Measurements from ENCODE around the gene USH2A. TPM values are rescaled to one million over a fixed set of nuclear protein-coding genes. Genes with fewer than 3 reads are reported as not detected.

Gene USH2A
- total RNA-seq, 1 experiment from 2014 or later: not detected

DNA sequence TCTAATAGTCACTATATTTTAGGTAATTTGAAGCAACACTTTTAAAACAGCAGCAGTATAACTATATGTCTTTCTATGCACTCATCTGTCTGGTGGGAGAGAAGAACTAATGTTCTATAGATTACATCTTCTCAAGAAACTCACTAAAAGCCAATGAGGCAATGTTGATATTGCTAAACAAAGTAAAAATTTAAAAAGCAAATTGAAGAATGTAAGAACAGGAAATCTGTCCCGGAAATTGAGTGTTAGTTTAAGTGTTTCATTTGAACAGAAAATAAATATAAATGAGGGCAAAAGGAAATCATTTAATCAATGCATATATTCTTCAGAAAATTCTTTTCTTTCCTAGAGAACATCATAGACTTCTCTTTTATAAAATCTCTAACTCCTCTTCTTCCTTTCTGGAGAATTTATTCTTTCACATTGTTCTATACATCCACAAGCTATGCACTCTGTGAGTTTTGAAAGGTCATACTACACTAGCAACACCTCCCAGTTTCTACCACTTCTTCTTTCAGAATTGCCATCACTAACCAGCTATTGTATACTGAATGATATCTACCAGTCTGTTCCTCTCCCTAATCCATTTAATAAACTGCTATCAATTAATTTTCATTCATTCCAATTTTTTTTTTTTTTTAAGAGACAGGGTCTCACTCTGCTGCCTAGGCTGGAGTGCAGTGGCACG lies 153.0 kb downstream of the USH2A start (continued):
- TF ChIP-seq POLR2AphosphoS5 (IDR thresholded peaks at IDR 0.05; ENCODE audit: low read depth, low read length): no peak
- TF ChIP-seq POLR2A (IDR thresholded peaks at IDR 0.05; ENCODE audit: borderline replicate concordance, extremely low read depth, insufficient read depth, insufficient read length): no peak
- TF ChIP-seq, protein P1, sequence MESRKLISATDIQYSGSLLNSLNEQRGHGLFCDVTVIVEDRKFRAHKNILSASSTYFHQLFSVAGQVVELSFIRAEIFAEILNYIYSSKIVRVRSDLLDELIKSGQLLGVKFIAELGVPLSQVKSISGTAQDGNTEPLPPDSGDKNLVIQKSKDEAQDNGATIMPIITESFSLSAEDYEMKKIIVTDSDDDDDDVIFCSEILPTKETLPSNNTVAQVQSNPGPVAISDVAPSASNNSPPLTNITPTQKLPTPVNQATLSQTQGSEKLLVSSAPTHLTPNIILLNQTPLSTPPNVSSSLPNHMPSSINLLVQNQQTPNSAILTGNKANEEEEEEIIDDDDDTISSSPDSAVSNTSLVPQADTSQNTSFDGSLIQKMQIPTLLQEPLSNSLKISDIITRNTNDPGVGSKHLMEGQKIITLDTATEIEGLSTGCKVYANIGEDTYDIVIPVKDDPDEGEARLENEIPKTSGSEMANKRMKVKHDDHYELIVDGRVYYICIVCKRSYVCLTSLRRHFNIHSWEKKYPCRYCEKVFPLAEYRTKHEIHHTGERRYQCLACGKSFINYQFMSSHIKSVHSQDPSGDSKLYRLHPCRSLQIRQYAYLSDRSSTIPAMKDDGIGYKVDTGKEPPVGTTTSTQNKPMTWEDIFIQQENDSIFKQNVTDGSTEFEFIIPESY (IDR thresholded peaks at IDR 0.05; ENCODE audit: extremely low read depth, insufficient replicate concordance, low read length): no peak
- TF ChIP-seq EGR1 (IDR thresholded peaks at IDR 0.05; ENCODE audit: low read depth): no peak
- no peak for TF ChIP-seq ELF1 (IDR thresholded peaks at IDR 0.05; ENCODE audit: borderline replicate concordance, low read depth)
- no peak for TF ChIP-seq TCF7L2 (IDR thresholded peaks at IDR 0.05; ENCODE audit: borderline replicate concordance, extremely low read depth, insufficient read depth, insufficient read length)
- TF ChIP-seq ZNF274 (IDR thresholded peaks at IDR 0.05; ENCODE audit: low read depth, low read length): no peak
- TF ChIP-seq SIN3A (IDR thresholded peaks at IDR 0.05; ENCODE audit: low read depth): no peak
- no peak for TF ChIP-seq FOSL1 (IDR thresholded peaks at IDR 0.05; ENCODE audit: low read depth)
- TF ChIP-seq ZFX (IDR thresholded peaks at IDR 0.05): no peak

DNA sequence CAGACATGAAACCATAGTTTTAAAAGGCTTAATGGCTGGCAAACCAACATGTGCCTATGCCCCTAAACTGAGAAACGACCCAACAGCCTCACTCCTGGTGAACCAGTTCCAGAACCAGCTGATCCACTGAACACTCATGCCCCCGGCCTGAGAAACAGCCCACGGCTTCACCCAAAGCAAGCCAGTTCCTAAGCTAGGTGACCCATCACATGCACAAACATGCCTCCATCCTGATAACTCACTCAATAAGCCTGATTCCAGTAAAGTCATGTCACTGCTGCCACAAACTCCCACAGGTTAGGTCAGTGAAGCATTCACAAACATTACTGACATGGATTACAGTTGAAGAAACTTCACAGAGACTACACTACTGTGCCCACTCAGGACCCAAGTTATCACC lies 161.6 kb downstream of the USH2A start:
- Histone ChIP-seq H3K4me3 (replicated peaks in 1 of 2; ENCODE audit: low read depth in 1 of 2, low read length in 2 of 2) (no peak overlapping the region), H3K9me2 (ENCODE audit: insufficient read depth) (no peaks in the 10 kb centered on the region), H3K79me2 (ENCODE audit: insufficient read depth, low read length) (no peaks in the 10 kb centered on the region), H3K27ac (ENCODE audit: low read depth, low read length) (no peak overlapping the region), H3K9ac (ENCODE audit: low read length) (no peak overlapping the region), H2AFZ (ENCODE audit: low read depth, low read length, poor library complexity, severe bottlenecking) (no peak overlapping the region), H3K27me3 (ENCODE audit: insufficient read depth, low read length) (no peaks in the 10 kb centered on the region), H3K9me3 (ENCODE audit: control insufficient read depth in 1 of 2, insufficient read depth in 1 of 2, low read depth in 1 of 2, low read length in 2 of 2) (peaks cover 0 to 4% of the 10 kb centered on the region in 2 experiments; a peak in 1 of 4 replicates), H4K20me1 (ENCODE audit: insufficient read depth) (no peaks in the 10 kb centered on the region), H3K36me3 (ENCODE audit: control insufficient read depth in 1 of 2, insufficient read depth in 2 of 2, low read length in 2 of 2) (no peaks in the 10 kb centered on the region), H3K4me2 (ENCODE audit: low read length) (no peak overlapping the region), H3K4me1 (ENCODE audit: control insufficient read depth in 1 of 2, insufficient read depth in 2 of 2, low read length in 2 of 2) (no peaks in the 10 kb centered on the region)
- POLR2A ChIA-PET: no interaction called here
- CTCF ChIA-PET: no interaction called here
- no peak for ATAC-seq
- RAD21 ChIA-PET (ENCODE audit: low non-redundant PET in 1 of 2, low total read pairs in 2 of 2, uncharacterized antibody in 2 of 2, unreplicated experiment in 2 of 2): no interaction called here
- no peak for DNase-seq (ENCODE audit: low read depth, low spot score)
- no TSS peak for BruUV-seq (replicated peaks)
- TF ChIP-seq POLR2AphosphoS5 (IDR thresholded peaks at IDR 0.05; ENCODE audit: low read depth, low read length) (no peak), YY1 (IDR thresholded peaks at IDR 0.05; ENCODE audit: extremely low read depth, insufficient replicate concordance, low read depth, low read length) (no peak), ZFX (IDR thresholded peaks at IDR 0.05) (no peak), SP1 (IDR thresholded peaks at IDR 0.05; ENCODE audit: low read depth) (no peak), CEBPB (IDR thresholded peaks at IDR 0.05; ENCODE audit: low read depth) (no peak), RAD21 (IDR thresholded peaks at IDR 0.05; ENCODE audit: low read depth) (no peak), JUND (IDR thresholded peaks at IDR 0.05) (no peak), SRF (IDR thresholded peaks at IDR 0.05; ENCODE audit: low read depth) (no peak), EZH2 (IDR thresholded peaks at IDR 0.05) (no peak), FOSL1 (IDR thresholded peaks at IDR 0.05; ENCODE audit: low read depth) (no peak), TCF7L2 (IDR thresholded peaks at IDR 0.05; ENCODE audit: borderline replicate concordance, extremely low read depth, insufficient read depth, insufficient read length) (no peak), SIN3A (IDR thresholded peaks at IDR 0.05; ENCODE audit: low read depth) (no peak), POLR2A (IDR thresholded peaks at IDR 0.05; ENCODE audit: borderline replicate concordance, extremely low read depth, insufficient read depth, insufficient read length) (no peak)
- TF ChIP-seq, protein P2, sequence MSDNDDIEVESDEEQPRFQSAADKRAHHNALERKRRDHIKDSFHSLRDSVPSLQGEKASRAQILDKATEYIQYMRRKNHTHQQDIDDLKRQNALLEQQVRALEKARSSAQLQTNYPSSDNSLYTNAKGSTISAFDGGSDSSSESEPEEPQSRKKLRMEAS (IDR thresholded peaks at IDR 0.05): no peak
- TF ChIP-seq, protein P3, sequence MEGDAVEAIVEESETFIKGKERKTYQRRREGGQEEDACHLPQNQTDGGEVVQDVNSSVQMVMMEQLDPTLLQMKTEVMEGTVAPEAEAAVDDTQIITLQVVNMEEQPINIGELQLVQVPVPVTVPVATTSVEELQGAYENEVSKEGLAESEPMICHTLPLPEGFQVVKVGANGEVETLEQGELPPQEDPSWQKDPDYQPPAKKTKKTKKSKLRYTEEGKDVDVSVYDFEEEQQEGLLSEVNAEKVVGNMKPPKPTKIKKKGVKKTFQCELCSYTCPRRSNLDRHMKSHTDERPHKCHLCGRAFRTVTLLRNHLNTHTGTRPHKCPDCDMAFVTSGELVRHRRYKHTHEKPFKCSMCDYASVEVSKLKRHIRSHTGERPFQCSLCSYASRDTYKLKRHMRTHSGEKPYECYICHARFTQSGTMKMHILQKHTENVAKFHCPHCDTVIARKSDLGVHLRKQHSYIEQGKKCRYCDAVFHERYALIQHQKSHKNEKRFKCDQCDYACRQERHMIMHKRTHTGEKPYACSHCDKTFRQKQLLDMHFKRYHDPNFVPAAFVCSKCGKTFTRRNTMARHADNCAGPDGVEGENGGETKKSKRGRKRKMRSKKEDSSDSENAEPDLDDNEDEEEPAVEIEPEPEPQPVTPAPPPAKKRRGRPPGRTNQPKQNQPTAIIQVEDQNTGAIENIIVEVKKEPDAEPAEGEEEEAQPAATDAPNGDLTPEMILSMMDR (IDR thresholded peaks at IDR 0.05 in 2 of 3, conservative IDR thresholded peaks at IDR 0.05 in 1 of 3; ENCODE audit: borderline replicate concordance in 1 of 3, insufficient read depth in 1 of 3, low read depth in 2 of 3, low read length in 2 of 3): no peak
- intact Hi-C loops (cut with micrococcal nuclease): no loop called here

All from HCT116 (cell line).